Measurements from ENCODE around the gene XPO6. TPM values are rescaled to one million over a fixed set of nuclear protein-coding genes. Genes with fewer than 3 reads are reported as not detected.

XPO6 gene
- total RNA-seq, 1 experiment from 2014 or later: 124 TPM

DNA sequence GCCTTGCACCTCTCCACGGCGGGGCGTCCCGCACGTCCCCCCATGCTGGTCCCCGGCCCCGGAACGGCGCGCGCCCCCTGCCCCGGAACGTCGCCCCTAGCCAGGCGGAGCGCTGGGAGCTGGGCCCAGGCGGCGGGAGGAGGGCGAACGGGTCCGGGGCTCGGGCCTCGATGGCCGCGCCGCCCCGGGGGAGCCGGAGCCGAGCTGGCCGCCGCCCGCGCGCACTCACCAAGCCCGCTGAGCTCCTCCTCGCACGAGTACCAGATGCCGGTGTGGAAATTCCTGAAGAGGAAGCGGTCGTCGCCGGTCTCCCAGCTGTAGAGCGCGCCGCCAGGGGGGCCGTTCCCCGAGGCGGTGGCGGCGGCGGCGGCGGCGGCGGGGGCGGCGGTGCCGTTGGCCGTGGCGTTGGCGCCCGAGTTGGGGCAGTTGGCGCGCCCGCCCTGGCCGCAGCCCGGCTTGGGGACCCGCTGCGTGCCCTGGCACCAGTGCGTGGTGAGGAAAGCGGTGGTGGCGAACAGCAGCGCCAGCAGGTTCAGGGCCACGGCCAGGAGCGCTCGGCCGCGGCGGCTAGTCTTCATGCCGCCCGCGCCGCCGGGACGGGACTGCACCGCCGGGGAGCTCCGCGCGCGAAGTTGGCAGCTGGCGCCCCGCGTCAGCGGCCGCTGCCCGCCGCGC is 148.8 kb downstream of the XPO6 start:
- Histone ChIP-seq H3K79me1 (ENCODE audit: insufficient read depth, low read depth, low read length, poor library complexity, severe bottlenecking) (no peaks in the 10 kb centered on the region), H3T11ph (ENCODE audit: low read length) (no peak overlapping the region), H3K27ac (ENCODE audit: insufficient read length, low read depth, low read length) (no peak overlapping the region), H3K18ac (ENCODE audit: insufficient read length, low read depth, low read length) (no peak overlapping the region), H2BK120ac (ENCODE audit: low read depth, low read length, poor library complexity, severe bottlenecking) (no peak overlapping the region), H4K20me1 (ENCODE audit: control insufficient read depth, insufficient read depth, insufficient read length) (no peaks in the 10 kb centered on the region), H4K5ac (ENCODE audit: insufficient read length, low read depth, low read length) (no peak overlapping the region), H2BK12ac (ENCODE audit: insufficient read length, low read depth, low read length) (no peak overlapping the region), H2BK15ac (ENCODE audit: low read depth, low read length) (no peak overlapping the region), H3K23me2 (ENCODE audit: insufficient read length, low read depth, low read length, poor library complexity, severe bottlenecking) (peaks cover 5% of the 10 kb centered on the region), H3K4me1 (ENCODE audit: insufficient read depth, low read length) (no peaks in the 10 kb centered on the region), H3K27me3 (ENCODE audit: insufficient read depth, low read length) (peaks cover 18% of the 10 kb centered on the region; the same call in 1 of the 2 replicates), H3K14ac (ENCODE audit: insufficient read depth, low read length) (no peak overlapping the region; the same call in 1 of the 2 replicates), H3K23ac (ENCODE audit: insufficient read length, low read depth, low read length) (no peak overlapping the region), H3K4me2 (ENCODE audit: insufficient read depth, insufficient read length, low read length) (peak overlapping the region; percentile 31), H4K91ac (ENCODE audit: insufficient read length, low read depth, low read length) (no peak overlapping the region), H3K79me2 (ENCODE audit: insufficient read depth, low read length) (no peaks in the 10 kb centered on the region), H2BK20ac (ENCODE audit: low read depth, low read length, poor library complexity, severe bottlenecking) (no peak overlapping the region), H2BK5ac (ENCODE audit: insufficient read length, low read length) (no peak overlapping the region), H4K8ac (replicated peaks; ENCODE audit: insufficient read length, low read depth, low read length) (no peak overlapping the region), H2AK5ac (ENCODE audit: insufficient read length, low read length) (no peak overlapping the region), H3K56ac (ENCODE audit: insufficient read length, low read depth, low read length) (no peak overlapping the region), H3K9ac (ENCODE audit: extremely low read depth, insufficient read length, low read length) (no peak overlapping the region), H2AFZ (ENCODE audit: low read length) (no peak overlapping the region), H3K4ac (ENCODE audit: low read depth, low read length) (no peak overlapping the region), H3K9me3 (ENCODE audit: control insufficient read depth, low read depth, low read length) (no peaks in the 10 kb centered on the region)
- Mint-ChIP-seq H3K4me1 (peaks cover 0 to 5% of the 10 kb centered on the region in 2 experiments; a peak in 2 of 4 replicates), H3K4me3 (peak overlapping the region; percentile 30 to 74; a peak in 2 of 5 replicates), H3K9me3 (no peaks in the 10 kb centered on the region), H3K27ac (no peak overlapping the region), H3K36me3 (ENCODE audit: insufficient read depth in 1 of 3, low read depth in 3 of 3) (no peaks in the 10 kb centered on the region), H3K27me3 (ENCODE audit: low read depth) (peaks cover 78% of the 10 kb centered on the region)
- TF ChIP-seq, protein P1, sequence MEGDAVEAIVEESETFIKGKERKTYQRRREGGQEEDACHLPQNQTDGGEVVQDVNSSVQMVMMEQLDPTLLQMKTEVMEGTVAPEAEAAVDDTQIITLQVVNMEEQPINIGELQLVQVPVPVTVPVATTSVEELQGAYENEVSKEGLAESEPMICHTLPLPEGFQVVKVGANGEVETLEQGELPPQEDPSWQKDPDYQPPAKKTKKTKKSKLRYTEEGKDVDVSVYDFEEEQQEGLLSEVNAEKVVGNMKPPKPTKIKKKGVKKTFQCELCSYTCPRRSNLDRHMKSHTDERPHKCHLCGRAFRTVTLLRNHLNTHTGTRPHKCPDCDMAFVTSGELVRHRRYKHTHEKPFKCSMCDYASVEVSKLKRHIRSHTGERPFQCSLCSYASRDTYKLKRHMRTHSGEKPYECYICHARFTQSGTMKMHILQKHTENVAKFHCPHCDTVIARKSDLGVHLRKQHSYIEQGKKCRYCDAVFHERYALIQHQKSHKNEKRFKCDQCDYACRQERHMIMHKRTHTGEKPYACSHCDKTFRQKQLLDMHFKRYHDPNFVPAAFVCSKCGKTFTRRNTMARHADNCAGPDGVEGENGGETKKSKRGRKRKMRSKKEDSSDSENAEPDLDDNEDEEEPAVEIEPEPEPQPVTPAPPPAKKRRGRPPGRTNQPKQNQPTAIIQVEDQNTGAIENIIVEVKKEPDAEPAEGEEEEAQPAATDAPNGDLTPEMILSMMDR (conservative IDR thresholded peaks at IDR 0.05): no peak
- DNase-seq: no peak
- no CpG with 5 or more reads among the region's 99 CpGs for WGBS (ENCODE audit: extremely low coverage, insufficient read length, low lambda C conversion rate)

Data from H9 (cell line).